GM19035 (cell line): ENCODE measurements around the gene NDUFS1.
A peak's percentile ranks its signal among the peaks of the same experiment; 100 is the strongest.
"Not testable (repeated sequence)": the region's sequence is repeated elsewhere in the genome, so short reads cannot be mapped to it uniquely, and the experiment has no call there.

Experiments used
- ATAC-seq: cut with Tn5 transposase; IDR thresholded peaks from one replicate; pipeline ENCODE4 v1.9.1; 2021; ENCODE audit not compliant: unreplicated experiment

The NDUFS1 gene

DNA sequence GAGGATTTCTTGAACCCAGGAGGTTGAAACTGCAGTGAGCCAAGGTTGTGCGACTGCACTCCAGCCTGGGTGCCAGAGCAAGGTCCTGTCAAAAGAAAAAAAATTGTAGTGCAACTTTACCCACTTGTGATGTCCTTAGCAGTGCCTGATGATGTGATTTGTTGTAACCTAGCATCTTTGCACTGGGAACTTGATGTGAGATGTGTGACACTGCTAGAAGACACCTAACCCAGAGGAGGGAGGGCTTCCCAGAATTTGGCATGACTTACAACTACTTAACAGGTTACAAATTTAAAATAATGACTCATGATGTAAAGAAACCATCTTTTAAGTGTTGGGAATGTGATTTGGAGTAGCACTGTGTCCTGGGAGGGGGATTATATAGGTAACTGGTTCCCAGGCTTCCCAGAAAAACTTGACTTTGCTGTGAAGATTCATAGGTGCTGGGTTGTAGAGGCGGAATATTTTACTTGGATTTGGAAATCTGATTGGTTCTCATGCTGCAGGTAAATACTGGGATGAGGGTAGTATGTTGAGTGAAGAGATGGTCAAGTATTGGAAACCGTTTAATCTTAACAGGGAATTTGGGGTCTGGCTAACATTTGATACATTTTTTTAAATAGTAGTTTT lies 4.1 kb upstream of the NDUFS1 start:
- no peak for ATAC-seq

DNA sequence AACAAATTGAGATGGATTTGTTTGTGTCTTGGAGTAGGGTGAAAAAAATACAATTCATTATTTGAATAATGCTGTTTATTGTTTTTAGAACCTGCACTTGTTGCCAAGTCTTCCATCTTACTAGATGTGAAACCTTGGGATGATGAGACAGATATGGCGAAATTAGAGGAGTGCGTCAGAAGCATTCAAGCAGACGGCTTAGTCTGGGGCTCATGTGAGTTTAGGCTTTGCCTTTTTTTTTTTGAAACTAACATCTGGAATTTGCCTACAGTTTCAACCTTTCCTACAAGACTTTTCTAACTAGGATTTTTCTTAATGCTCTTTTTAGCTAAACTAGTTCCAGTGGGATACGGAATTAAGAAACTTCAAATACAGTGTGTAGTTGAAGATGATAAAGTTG lies 3.2 kb upstream of the NDUFS1 start:
- not testable (repeated sequence) for ATAC-seq

DNA sequence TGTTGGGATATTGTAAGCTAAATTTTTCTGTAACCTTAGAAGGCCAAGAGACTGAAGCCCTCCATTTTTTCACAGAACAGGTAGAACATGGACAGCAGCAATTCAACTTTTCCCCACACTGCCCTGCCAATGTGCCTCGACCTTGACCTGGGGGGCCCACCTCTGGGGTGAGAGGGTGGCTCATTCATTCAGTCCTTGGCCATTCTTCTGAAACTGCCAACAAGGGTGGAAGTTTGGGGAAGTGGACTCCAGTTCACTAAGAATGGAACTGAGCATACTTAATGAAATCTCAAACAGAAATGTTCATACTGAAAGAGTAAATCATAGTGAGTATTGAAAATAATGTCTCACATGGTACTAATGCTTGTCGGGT lies 1.5 kb upstream of the NDUFS1 start:
- no peak for ATAC-seq

DNA sequence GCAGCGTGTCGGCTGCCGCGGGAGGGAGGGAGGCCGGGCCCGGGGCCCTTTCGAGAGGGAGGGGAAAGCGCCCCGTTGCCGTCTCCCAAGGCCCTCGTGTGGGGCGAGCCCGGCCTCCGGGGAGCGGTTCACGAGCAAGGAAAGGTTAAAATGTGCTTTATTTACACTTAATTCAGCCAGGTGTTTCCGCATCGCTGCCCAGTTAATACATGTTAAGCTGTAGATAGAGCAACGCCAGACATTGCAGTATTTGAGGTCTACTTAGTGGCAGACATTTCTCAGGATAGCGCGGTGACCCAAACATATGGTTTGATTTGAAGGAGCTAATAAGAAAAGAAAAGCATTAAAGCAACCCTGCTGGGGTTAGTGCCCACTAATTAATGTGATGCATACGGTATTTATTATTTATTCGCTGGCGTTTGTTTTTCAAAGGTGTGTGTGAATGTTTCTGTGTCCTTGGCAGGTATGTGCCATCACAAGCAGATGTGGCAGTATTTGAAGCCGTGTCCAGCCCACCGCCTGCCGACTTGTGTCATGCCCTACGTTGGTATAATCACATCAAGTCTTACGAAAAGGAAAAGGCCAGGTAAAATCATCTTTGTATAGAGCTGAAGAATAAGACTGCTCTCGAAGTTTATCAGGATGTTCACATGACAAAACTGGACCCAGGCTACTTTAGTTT lies 1.0 kb upstream of the NDUFS1 start:
- peak; percentile 50 for ATAC-seq

DNA sequence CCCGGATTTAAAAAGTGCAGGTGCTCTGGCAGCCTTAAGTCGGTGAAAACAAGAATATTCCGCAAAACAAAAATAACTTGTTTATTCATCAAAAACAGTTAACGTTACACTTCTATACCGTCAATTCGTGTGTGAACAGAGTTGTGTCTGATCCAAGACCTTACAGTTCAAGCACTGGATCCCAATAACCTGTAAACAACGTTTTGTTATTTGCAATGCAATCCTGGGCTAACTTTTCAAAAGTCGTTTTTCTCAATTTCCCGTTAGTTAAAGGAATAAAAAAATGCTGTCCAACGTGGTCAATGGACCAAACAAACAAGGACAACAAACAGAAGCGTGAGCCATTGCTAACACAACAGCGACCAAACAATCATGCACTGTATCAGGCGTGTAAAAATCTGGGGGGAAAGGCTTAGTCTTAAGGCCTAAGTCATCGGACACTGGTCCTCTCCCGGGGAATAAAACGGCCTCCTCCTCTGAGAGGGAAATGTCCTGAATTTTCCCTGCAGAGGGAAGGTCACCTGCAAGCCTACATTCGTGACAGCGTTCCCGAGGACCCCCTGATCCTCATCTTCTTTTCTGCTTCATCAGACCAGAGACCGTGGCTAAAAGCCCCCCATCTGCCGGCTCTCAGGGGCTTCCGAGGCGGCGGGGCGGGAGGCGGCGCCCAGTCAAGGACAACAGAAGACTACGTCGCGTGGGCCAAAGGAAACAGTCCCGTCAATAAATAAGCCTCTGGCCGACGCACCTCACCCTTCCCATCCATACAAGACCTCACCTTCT lies 490 bp downstream of the NDUFS1 start:
- peak; percentile 14 for ATAC-seq

DNA sequence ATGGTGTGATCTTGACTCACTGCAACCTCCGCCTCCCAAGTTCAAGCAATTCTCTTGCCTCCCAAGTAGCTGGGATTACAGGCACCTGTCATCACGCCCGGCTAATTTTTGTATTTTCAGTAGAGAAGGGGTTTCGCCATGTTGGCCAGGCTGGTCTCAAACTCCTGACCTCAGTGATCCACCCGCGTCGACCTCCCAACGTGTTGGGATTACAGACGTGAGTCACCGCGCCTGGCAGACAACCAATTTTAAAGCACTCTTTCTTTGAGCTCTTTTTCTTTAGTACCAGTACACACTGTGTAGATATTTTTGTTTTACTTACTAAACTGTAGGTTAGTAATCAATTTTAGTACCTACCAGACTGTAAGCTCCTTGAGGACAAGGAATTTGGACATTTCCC lies 2.2 kb downstream of the NDUFS1 start:
- ATAC-seq: not testable (repeated sequence)

DNA sequence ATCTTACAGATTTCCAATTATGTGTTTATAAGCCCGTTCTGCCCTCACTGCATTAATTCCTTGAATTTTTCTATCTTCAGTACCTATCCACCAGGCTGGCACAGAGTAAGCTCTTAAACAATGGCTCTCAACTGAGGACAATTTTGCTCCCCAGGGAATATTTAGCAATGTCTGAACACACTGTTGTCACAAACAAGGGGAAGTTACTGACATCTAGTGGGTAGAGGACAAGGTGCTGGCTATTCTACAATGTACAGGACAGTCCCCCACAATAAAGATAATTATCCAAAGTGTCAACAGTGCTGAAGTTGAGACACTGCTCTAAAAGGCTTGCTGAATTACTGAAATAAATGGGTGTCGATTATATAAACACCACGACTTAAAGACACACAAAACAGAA lies 5.0 kb downstream of the NDUFS1 start:
- ATAC-seq: no peak

DNA sequence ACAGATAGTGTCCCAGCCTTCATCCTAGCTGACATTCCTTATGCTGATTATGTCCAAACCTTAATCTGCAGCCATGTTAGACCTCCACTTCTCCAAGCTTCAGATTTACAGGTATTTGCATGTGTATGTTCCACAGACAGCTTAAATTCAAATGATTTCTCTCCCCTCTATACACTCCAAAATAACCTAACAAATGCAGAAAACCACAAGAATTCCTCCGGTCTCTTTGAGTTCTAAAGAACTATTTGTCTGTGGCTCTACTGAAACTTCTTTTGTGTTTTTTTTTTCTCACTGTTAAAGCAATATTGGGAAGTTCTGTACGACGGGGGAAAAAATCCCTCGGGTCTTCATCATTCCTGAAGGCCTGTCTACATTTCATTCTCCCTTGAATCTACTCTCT lies 8.6 kb downstream of the NDUFS1 start:
- ATAC-seq: no peak

DNA sequence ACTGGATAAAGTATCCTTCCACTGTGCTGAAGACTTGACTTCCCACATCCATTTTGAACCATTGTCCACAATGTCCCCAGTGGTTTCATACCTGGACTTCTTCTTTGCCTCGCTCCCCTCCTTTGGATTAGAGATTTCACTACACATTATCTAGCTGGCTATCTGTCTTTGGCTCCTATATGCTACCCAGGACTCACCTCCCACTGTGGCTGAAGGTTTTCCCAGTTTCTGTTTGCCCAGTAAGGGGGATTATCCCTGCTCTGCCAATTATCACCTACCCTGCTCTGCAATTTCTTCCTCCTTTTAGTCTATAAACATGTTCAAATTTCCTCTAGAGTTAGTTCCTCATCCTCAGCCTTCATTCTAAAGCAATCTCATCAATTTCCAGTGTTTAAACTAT lies 9.1 kb downstream of the NDUFS1 start:
- ATAC-seq: no peak

DNA sequence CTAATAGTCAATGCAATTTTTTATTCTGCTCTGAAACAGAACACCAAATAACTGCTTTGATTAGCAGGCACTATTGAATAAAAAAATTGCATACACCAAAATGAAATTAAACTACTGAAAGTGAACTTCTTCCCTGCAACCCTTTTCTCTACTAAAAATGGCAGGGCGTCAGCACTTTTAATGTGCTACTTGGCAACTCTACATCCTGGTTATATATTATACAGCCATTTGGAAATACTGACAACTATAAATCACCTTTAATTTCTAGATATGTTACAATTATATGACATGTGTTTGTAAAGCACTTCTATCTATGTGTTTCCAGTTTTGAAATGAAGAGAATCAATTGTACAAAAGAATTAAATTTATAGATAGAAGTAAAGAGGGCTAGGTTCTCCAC lies 9.9 kb downstream of the NDUFS1 start:
- ATAC-seq: no peak

DNA sequence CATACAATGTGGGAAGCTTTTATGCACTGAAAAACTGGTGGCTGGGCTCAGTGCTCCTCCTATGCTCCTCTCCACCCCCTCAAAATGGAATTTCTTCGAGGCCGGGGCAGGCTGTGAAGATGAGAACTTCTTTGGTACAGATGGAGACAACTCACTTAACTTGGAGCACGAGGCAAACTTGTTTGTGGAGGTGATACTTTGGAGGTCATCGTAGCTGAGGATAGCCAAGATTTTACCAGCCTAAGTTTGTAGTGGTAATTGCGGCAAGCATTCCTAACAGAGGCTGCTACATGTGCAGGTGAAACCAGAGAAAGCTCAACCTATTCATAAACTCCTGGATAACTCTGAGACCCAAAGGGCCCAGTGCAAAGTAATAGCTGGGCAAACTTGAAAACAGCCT lies 13.6 kb downstream of the NDUFS1 start:
- ATAC-seq: no peak

DNA sequence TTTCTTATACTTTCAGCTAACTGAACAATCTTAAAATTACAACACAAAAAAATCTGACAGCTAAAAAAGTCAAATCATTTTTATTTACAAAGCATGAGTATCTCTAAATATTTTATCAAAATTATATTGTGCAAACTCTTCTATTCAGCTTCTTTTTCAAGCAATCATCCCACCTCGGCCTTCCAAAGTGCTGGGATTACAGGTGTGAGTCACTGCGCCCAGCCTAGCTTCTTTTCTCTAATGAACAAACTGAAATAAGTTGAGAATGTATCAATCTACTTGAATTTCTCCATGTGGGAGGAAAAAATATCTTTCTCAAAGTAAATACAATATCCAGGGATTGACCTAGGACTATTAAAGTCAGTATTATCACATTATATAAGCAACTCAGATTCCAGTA lies 14.9 kb downstream of the NDUFS1 start:
- no peak for ATAC-seq

DNA sequence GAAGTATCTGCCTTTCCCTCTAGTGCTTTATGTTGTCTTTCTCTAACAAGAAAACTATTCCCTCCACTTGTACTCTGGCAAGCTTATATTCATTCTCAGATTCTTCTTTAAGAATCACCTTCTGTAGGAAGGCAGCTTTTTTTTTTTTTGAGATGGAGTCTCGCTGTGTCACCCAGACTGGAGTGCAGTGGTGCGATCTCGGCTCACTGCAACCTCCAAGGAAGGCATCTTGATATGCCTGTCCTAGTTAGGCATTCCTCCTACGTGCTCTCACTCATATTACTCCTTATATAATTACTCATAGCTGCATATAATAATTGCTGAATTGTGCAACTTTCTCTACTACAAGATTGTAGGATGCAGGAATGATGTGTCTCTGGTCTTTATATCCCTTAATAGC lies 15.8 kb downstream of the NDUFS1 start:
- ATAC-seq: no peak

DNA sequence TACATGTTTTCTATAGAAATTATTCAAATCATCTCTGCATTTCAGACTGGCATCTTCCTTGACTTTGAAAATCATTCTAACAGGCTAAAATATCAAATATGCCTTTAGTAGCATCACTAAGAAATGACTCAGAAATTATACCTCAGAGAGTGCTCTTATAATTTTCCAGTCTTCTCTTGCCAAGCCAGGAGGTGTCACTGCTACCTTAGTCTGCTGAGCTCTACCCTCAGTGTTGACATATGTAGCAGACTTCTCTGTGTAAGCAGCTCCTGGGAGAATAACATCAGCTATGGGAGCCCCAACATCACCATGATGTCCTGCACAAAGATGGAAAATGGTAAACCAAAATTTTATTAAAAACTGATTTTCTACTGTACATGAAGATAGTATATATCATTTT lies 31.6 kb downstream of the NDUFS1 start:
- no peak for ATAC-seq

DNA sequence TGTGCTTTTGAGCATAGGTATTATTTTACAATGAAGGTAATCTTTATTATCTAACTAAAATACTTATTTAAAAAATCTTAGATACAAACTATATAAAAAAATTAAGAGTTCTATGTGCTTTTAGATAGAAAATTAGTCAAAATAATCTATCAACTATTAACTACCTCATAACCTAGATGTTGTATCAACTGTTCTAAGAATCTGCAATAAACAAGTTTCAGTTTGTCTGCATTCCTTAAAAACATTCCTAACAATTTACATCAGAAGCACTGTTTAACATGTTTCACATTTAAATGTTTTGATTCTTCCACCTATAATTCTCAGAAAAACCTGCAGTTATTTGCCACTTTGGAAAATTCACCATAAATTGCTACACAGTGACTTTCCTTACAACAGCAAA lies 33.3 kb downstream of the NDUFS1 start:
- no peak for ATAC-seq

DNA sequence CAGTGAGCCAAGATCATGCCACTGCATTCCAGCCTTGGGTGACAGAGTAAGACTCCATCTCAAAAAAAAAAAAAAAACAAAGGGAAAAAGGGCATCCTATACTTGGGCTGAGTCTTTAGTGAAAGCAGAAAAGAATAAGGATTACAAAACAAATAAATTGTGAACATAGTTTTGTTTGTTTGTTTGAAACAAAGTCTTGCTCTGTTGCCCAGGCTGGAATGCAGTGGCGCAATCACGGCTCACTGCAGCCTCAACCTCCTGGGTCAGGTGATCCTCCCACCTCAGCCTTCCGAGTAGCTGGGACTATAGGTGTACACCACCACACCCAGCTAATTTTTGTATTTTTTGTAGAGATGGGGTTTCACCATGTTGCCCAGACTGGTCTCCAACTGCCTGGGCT lies 36.7 kb downstream of the NDUFS1 start:
- ATAC-seq: not testable (repeated sequence)

DNA sequence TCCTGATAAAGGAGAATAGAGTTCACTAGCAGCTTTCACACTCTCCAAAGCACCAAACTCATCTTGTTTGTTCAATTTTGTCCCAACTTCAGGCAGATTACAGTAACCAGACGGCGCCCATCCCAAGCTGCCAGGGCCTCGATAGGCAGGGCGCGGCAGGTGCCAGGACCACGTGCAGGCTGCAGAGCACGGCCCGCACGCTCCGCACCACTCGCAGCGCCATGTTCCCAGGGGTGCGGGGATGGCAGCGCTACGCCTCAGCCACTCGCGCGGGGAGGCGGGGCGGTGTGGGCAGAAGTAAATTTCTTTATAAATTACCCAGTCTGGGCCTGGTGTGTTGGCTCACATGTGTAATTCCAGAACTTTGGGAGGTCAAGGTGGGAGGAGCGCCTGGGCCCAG lies 43.0 kb downstream of the NDUFS1 start:
- no peak for ATAC-seq

DNA sequence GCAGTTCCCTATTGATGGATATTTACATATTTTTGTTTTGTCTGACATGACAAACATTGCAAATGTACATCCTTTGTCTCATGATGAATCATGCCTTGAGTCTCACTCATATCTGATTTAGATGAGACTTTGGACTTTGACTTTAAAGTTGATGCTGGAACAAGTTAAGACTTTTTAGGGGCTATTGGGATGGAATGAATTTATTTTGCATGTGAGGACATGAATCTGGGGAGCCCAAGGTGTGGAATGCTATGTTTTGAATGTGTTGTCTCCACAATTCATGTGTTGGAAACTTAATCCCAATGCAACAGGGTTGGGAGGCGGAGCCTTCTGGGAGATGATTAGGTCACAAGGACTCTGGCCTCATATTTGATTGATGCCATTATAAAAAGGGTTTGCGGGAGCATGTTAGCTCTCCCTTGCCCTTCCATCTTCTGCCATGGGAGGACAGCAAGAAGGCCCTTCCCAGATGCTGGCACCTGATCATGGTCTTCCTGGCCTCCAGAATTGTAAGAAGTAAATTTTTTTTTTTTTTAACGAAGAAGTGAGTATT lies 44.1 kb downstream of the NDUFS1 start:
- ATAC-seq: no peak

DNA sequence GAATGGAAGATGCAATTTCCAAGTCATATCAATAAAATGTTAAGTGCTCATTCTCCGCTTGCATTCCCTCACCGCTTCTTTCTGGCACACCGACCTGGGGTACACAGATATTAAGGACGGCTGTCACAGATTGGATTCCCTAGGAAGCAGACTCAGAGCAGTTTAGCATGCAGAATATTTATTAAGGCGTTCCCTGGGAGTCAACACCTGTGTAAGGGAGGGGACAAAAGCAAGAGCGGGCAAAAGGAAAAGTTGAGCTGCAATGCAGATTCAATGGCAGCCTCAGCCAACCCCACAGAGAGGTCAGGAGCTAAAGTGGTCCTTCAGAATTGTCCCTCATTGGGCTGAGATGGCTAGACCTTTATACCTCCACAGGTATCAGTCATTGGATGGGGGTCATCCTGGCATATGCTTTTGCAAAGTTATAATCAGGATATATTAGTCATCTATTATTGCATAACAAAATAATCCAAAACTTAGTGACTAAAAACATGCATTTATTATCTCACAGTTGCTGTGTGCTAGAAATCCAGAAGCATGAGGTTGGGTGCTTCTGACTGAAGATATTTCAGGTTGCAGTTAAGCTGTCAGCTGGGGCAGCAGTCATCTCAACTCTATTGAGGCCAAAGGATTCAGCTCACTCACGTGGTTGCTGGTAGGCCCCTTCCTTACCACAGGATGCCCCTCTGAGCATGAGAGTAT lies 46.2 kb downstream of the NDUFS1 start:
- ATAC-seq: no peak

DNA sequence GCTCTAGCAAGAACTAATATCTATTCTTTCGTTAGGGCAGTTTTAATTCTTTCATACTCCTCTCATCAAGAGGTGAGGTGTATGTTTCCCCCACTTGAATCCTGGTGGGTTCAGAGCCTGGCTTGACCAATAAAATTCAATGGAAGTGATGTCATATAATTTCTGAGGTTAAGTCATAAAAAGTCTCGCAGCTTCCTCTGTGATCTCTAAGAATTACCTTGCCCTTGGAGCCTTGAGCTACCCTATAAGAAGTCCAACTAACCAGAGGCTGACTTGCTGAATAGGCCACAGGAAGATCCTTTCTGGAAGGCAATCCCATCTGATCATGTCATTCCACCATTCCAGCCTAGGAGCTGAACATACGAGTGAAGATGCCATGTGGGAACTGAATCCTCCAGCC lies 47.1 kb downstream of the NDUFS1 start:
- no peak for ATAC-seq

DNA sequence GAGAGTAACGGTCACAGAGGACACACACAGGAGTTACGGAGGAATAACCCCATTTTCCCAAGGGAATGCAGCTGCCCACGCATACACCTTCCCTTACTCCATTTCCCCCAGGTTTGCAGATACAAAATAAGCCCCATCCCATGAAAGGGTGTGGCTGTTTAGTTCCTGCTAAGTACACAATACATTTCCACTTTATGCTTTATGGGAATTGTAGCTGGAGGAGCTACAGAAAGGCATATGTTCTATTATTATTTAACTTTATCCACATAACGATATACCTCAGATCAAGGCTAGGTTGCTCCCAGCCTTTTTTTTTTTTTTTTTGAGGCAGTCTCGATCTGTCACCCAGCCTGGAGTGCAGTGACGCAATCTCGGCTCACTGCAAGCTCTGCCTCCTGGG lies 50.5 kb downstream of the NDUFS1 start:
- ATAC-seq: no peak
